SK-N-SH (cell line): ENCODE measurements around the gene RHOU. TPM values are rescaled to one million over a fixed set of nuclear protein-coding genes. Genes with fewer than 3 reads are reported as not detected.

Experiments used
- CTCF ChIA-PET: fragments of 300-600, 350-600 bp; formaldehyde crosslinking; extraction: SDS; loops from one replicate; lab custom pipeline; 2021; lab: Yijun Ruan, JAX
- POLR2A ChIA-PET: fragments of 350-600 bp; sonication (Branson Sonifier 250); formaldehyde crosslinking; extraction: SDS; loops from one replicate; lab custom pipeline; 2020; ENCODE audit warnings: antibody characterized with exemption, inconsistent platforms; lab: Yijun Ruan, JAX
- DNase-seq: peaks from one replicate; pipeline ENCODE4 v3.0.0; 2012
- H2AFZ ChIP-seq: fragments of 200-600 bp; sonication (generic); 2 replicates; pipeline ENCODE4 v1.8.1; 2016; ENCODE audit warnings: antibody characterized with exemption, mild to moderate bottlenecking, low read depth
- H3F3A ChIP-seq: fragments of 200-600 bp; sonication (generic); replicated peaks from 2 replicates; pipeline ENCODE3; 2016; ENCODE audit warnings: antibody characterized with exemption, mild to moderate bottlenecking; ENCODE audit not compliant: insufficient read depth
- H3K27ac ChIP-seq, 2 experiments: fragments of 200-500 bp in 1 of 2; fragments of 200-600 bp in 1 of 2; sonication (Bioruptor generic) in 1 of 2; sonication (generic), shearing (Covaris generic) in 1 of 2; 2 replicates each; pipeline versions ENCODE4 v1.5.1 to v1.6.1; 2014 to 2016; ENCODE audit warnings: low read depth in 2 of 2, inconsistent platforms in 1 of 2, low read length in 1 of 2, mild to moderate bottlenecking in 1 of 2, mixed read lengths in 1 of 2
- H3K27me3 ChIP-seq: fragments of 200-600 bp; sonication (generic), shearing (Covaris generic); 2 replicates; pipeline ENCODE4 v1.6.1; 2016; ENCODE audit warnings: mixed run types; ENCODE audit not compliant: insufficient read depth
- H3K36me3 ChIP-seq, 2 experiments: fragments of 200-500 bp in 1 of 2; fragments of 200-600 bp in 1 of 2; sonication (Bioruptor generic) in 1 of 2; sonication (generic) in 1 of 2; replicated peaks in 1 of 2; 2 replicates each; pipeline versions ENCODE3 to v1.5.1; 2014 to 2016; ENCODE audit warnings: low read length in 1 of 2, mild to moderate bottlenecking in 1 of 2; ENCODE audit not compliant: insufficient read depth in 2 of 2, control insufficient read depth in 1 of 2
- H3K4me1 ChIP-seq, 2 experiments: fragments of 200-500 bp in 1 of 2; fragments of 200-600 bp in 1 of 2; sonication (Bioruptor generic) in 1 of 2; sonication (generic), shearing (Covaris generic) in 1 of 2; 2 replicates each; pipeline versions ENCODE4 v1.5.1 to v1.6.1; 2014 to 2016; ENCODE audit warnings: low read depth in 1 of 2, low read length in 1 of 2, mixed run types in 1 of 2; ENCODE audit not compliant: insufficient read depth in 2 of 2, control insufficient read depth in 1 of 2
- H3K4me2 ChIP-seq: fragments of 200-600 bp; sonication (generic), shearing (Covaris generic); 2 replicates; pipeline ENCODE4 v1.6.1; 2017; ENCODE audit warnings: mixed run types
- H3K4me3 ChIP-seq, 2 experiments: fragments of 200-500 bp in 1 of 2; fragments of 200-600 bp in 1 of 2; sonication (Bioruptor generic) in 1 of 2; sonication (generic), shearing (Covaris generic) in 1 of 2; 2 replicates each; pipeline versions ENCODE4 v1.5.1 to v1.8.1; 2014 to 2016; ENCODE audit warnings: low read depth in 2 of 2, inconsistent platforms in 1 of 2, low read length in 1 of 2, mild to moderate bottlenecking in 1 of 2, mixed read lengths in 1 of 2, moderate library complexity in 1 of 2
- H3K79me2 ChIP-seq: fragments of 200-600 bp; sonication (generic); 2 replicates; pipeline ENCODE4 v1.8.1; 2017; ENCODE audit warnings: mild to moderate bottlenecking; ENCODE audit not compliant: insufficient read depth
- H3K9ac ChIP-seq: fragments of 200-600 bp; sonication (generic); 2 replicates; pipeline ENCODE4 v1.6.1; 2017; ENCODE audit warnings: mixed run types
- H3K9me2 ChIP-seq: fragments of 200-600 bp; sonication (generic); 2 replicates; pipeline ENCODE4 v1.6.1; 2017; ENCODE audit warnings: mixed run types
- H3K9me3 ChIP-seq: fragments of 200-600 bp; sonication (generic); 2 replicates; pipeline ENCODE4 v1.6.1; 2017; ENCODE audit warnings: mixed run types, mild to moderate bottlenecking, moderate library complexity
- H4K20me1 ChIP-seq: fragments of 200-600 bp; sonication (generic); 2 replicates; pipeline ENCODE4 v1.6.1; 2017; ENCODE audit warnings: mild to moderate bottlenecking, mixed run types; ENCODE audit not compliant: insufficient read depth
- CHD2 ChIP-seq: fragments of 150-350 bp; IDR thresholded peaks from 2 replicates; pipeline ENCODE4 v1.6.1; 2018; ENCODE audit warnings: low read length; ENCODE audit not compliant: partially characterized antibody
- CTCF ChIP-seq: fragments of 200-600 bp; sonication (generic); IDR thresholded peaks from 2 replicates; pipeline ENCODE4 v1.6.1; 2017; ENCODE audit warnings: antibody characterized with exemption, mild to moderate bottlenecking, moderate library complexity
- EP300 ChIP-seq, 2 experiments: IDR thresholded peaks; 2 replicates each; pipeline versions ENCODE4 v1.4.0 to v1.6.1; 2012; ENCODE audit warnings: borderline replicate concordance in 1 of 2, low read depth in 1 of 2, low read length in 1 of 2
- GATA2 ChIP-seq: sonication (generic); formaldehyde crosslinking; IDR thresholded peaks from 2 replicates; pipeline ENCODE4 v1.5.0; 2020; ENCODE audit warnings: mild to moderate bottlenecking, missing genetic modification reagents
- MEF2A ChIP-seq: IDR thresholded peaks from 2 replicates; pipeline ENCODE4 v1.4.0; 2012; ENCODE audit warnings: low read depth, borderline replicate concordance
- MXI1 ChIP-seq: IDR thresholded peaks from 2 replicates; pipeline ENCODE4 v1.6.1; 2012; ENCODE audit warnings: mild to moderate bottlenecking, low read depth, low read length, improper control_type of control experiment
- NRF1 ChIP-seq: IDR thresholded peaks from 2 replicates; pipeline ENCODE4 v1.6.1; 2012; ENCODE audit warnings: low read depth, mild to moderate bottlenecking, low read length
- PBX3 ChIP-seq: IDR thresholded peaks from 2 replicates; pipeline ENCODE4; 2012
- POLR2AphosphoS5 ChIP-seq: IDR thresholded peaks from 2 replicates; pipeline ENCODE4 v1.6.1; 2012; ENCODE audit warnings: low read depth, low read length
- RFX5 ChIP-seq: IDR thresholded peaks from 2 replicates; pipeline ENCODE4 v1.6.1; 2012; ENCODE audit warnings: mild to moderate bottlenecking, improper control_type of control experiment, low read length
- RXRA ChIP-seq: IDR thresholded peaks from 2 replicates; pipeline ENCODE4 v1.4.0; 2012; ENCODE audit warnings: low read depth, mild to moderate bottlenecking, borderline replicate concordance
- SIN3A ChIP-seq: IDR thresholded peaks from 2 replicates; pipeline ENCODE4 v1.6.1; 2012; ENCODE audit warnings: low read depth, mild to moderate bottlenecking, low read length, moderate library complexity, borderline replicate concordance
- SMC3 ChIP-seq: IDR thresholded peaks from 2 replicates; pipeline ENCODE4 v1.6.1; 2012; ENCODE audit warnings: low read depth, low read length, improper control_type of control experiment
- TEAD4 ChIP-seq: IDR thresholded peaks from 2 replicates; pipeline ENCODE4 v1.4.0; 2012; ENCODE audit warnings: mild to moderate bottlenecking, borderline replicate concordance; ENCODE audit not compliant: insufficient read depth
- USF1 ChIP-seq: IDR thresholded peaks from 2 replicates; pipeline ENCODE4 v1.4.0; 2012; ENCODE audit warnings: low read depth, borderline replicate concordance
- YY1 ChIP-seq: IDR thresholded peaks from 2 replicates; pipeline ENCODE4 v1.4.0; 2012; ENCODE audit warnings: low read depth, mild to moderate bottlenecking
- whole genome bisulfite sequencing: methylation state at CpG from one replicate; pipeline ENCODE4 v1.1.6; 2017; ENCODE audit warnings: low lambda C conversion rate; 5-methylcytosine and 5-hydroxymethylcytosine counted together
- polyA plus RNA-seq, 3 experiments: library from polyadenylated mRNA; depleted of rRNA; stranded (reverse); fragments of >200 nt; gene quantifications; 2 replicates each; pipeline ENCODE4 v1.2.3, GENCODE V29; 2012

RHOU gene
- polyA plus RNA-seq, 1 of the 3 experiments (the other 2 are of a cell fraction): 0.36 TPM

GRCh38 chr1:228784181-228784580 lies 48.9 kb downstream of the RHOU start (continued):
- TF ChIP-seq EP300 (IDR thresholded peaks at IDR 0.05; ENCODE audit: borderline replicate concordance in 1 of 2, low read depth in 1 of 2, low read length in 1 of 2) (no peak), GATA2 (CRISPR knock-in tag) (no peak), POLR2AphosphoS5 (no peak), RXRA (no peak), NRF1 (no peak)

- WGBS: 80% methylated on average over 14 of the region's 15 CpGs
- H3K4me3 ChIP-seq: no peak overlapping the region
- no peaks in the 10 kb centered on the region for H3K9me3 ChIP-seq
- no peak overlapping the region for H2AFZ ChIP-seq
- H3K4me1 ChIP-seq: peaks cover 0 to 17% of the 10 kb centered on the region in 2 experiments; a peak in 1 of 4 replicates
- H3K9ac ChIP-seq: no peak overlapping the region
- H3K9me2 ChIP-seq: no peaks in the 10 kb centered on the region
- no peak overlapping the region for H3K4me2 ChIP-seq
- no peaks in the 10 kb centered on the region for H3K27me3 ChIP-seq
- no peaks in the 10 kb centered on the region for H3K36me3 ChIP-seq
- no peaks in the 10 kb centered on the region for H3K79me2 ChIP-seq
- no peaks in the 10 kb centered on the region for H4K20me1 ChIP-seq
- ChIA-PET CTCF (interaction anchor here (1.1 kb wide), 1 partner anchor 33 kb away, joined by 3 read pairs; no protein-coding TSS in a partner anchor), POLR2A (no interaction called here)
- TF ChIP-seq SIN3A: no peak
- no peak for TF ChIP-seq USF1
- no peak for TF ChIP-seq EP300 (IDR thresholded peaks at IDR 0.05; ENCODE audit: borderline replicate concordance in 1 of 2, low read depth in 1 of 2, low read length in 1 of 2)
- no peak for TF ChIP-seq CHD2
- no peak for TF ChIP-seq TEAD4
- no peak for TF ChIP-seq RFX5
- TF ChIP-seq PBX3: no peak
- no peak for TF ChIP-seq CTCF
- no peak for TF ChIP-seq SMC3
- no peak for TF ChIP-seq MEF2A
- no peak for TF ChIP-seq MXI1
- no peak for TF ChIP-seq GATA2 (CRISPR knock-in tag)
- no peak for TF ChIP-seq YY1
- H3F3A ChIP-seq: no peaks in the 10 kb centered on the region
- no peak for DNase-seq
- H3K27ac ChIP-seq: no peak overlapping the region
These were observed 50.4 kb downstream of the RHOU start for GRCh38 chr1:228785366-228786330.
